Stomach smooth muscle (tissue), 2 donors: Measurements from ENCODE around the gene BCKDHA.

Source experiments
- H3K27ac ChIP-seq: one replicate; pipeline ENCODE4 v1.7.0; 2013; ENCODE audit warnings: mild to moderate bottlenecking, low read length, inconsistent platforms
- H3K27me3 ChIP-seq, 2 donors: one replicate each; pipeline ENCODE4 v1.7.0; 2013; ENCODE audit warnings: low read length in 2 of 2; ENCODE audit not compliant: insufficient read depth in 2 of 2, control insufficient read depth in 1 of 2
- H3K36me3 ChIP-seq, 2 donors: one replicate each; pipeline ENCODE4 v1.7.0; 2013; ENCODE audit warnings: low read length in 2 of 2; ENCODE audit not compliant: control insufficient read depth in 2 of 2, insufficient read depth in 2 of 2
- H3K4me1 ChIP-seq: one replicate; pipeline ENCODE4 v1.7.0; 2013; ENCODE audit warnings: low read length; ENCODE audit not compliant: control insufficient read depth, insufficient read depth
- H3K4me3 ChIP-seq, 2 donors: one replicate each; pipeline ENCODE4 v1.7.0; 2013; ENCODE audit warnings: low read length in 2 of 2
- H3K9ac ChIP-seq, 2 donors: one replicate each; pipeline ENCODE4 v1.7.0; 2013; ENCODE audit warnings: low read length in 2 of 2, mild to moderate bottlenecking in 1 of 2
- H3K9me3 ChIP-seq, 2 donors: one replicate each; pipeline ENCODE4 v1.7.0; 2013; ENCODE audit warnings: low read length in 2 of 2; ENCODE audit not compliant: control insufficient read depth in 2 of 2
- donor health status: healthy.
- donor health status: Pancreatic carcinoma.

The BCKDHA gene

GRCh38 chr19:41392775-41393174 is 4.8 kb upstream of the BCKDHA start:
- peaks cover 3 to 14% of the 10 kb centered on the region in 2 donors for H3K36me3 ChIP-seq
- no peak overlapping the region for H3K27ac ChIP-seq
- no peak overlapping the region for H3K4me3 ChIP-seq
- H3K4me1 ChIP-seq = peaks cover 7% of the 10 kb centered on the region
- H3K9ac ChIP-seq = no peak overlapping the region
- H3K27me3 ChIP-seq = no peaks in the 10 kb centered on the region
- no peaks in the 10 kb centered on the region for H3K9me3 ChIP-seq

- Histone ChIP-seq H3K4me1 (peaks cover 19% of the 10 kb centered on the region), H3K9me3 (no peaks in the 10 kb centered on the region), H3K36me3 (peaks cover 0 to 10% of the 10 kb centered on the region in 2 donors), H3K27me3 (no peaks in the 10 kb centered on the region), H3K4me3 (no peak overlapping the region), H3K27ac (no peak overlapping the region), H3K9ac (no peak overlapping the region)
Measured at GRCh38 chr19:41395355-41395754, 2.3 kb upstream of the BCKDHA start.

- Histone ChIP-seq H3K27ac (peak overlapping the region; percentile 92), H3K9me3 (no peaks in the 10 kb centered on the region), H3K4me3 (peak overlapping the region; percentile 88 to 90), H3K27me3 (no peaks in the 10 kb centered on the region), H3K4me1 (peaks cover 19% of the 10 kb centered on the region), H3K9ac (peak overlapping the region; percentile 88 to 95), H3K36me3 (peaks cover 2 to 4% of the 10 kb centered on the region in 2 donors)
Measured at GRCh38 chr19:41398050-41398418, 416 bp downstream of the BCKDHA start.

GRCh38 chr19:41398598-41398997 is 980 bp downstream of the BCKDHA start:
- no peaks in the 10 kb centered on the region for H3K27me3 ChIP-seq
- H3K9me3 ChIP-seq = no peaks in the 10 kb centered on the region
- H3K9ac ChIP-seq = peak overlapping the region; percentile 88 to 95
- peaks cover 4 to 7% of the 10 kb centered on the region in 2 donors for H3K36me3 ChIP-seq
- peak overlapping the region; percentile 92 for H3K27ac ChIP-seq
- peaks cover 19% of the 10 kb centered on the region for H3K4me1 ChIP-seq
- H3K4me3 ChIP-seq = peak overlapping the region; percentile 88 to 90

- Histone ChIP-seq H3K36me3 (peaks cover 4 to 7% of the 10 kb centered on the region in 2 donors), H3K4me1 (peaks cover 19% of the 10 kb centered on the region), H3K4me3 (peak overlapping the region; percentile 88 to 90), H3K27ac (no peak overlapping the region), H3K27me3 (no peaks in the 10 kb centered on the region), H3K9me3 (no peaks in the 10 kb centered on the region), H3K9ac (peak overlapping the region in 1 of 2 donors; percentile 88)
Measured at GRCh38 chr19:41399091-41399490, 1.5 kb downstream of the BCKDHA start.

- H3K4me1 ChIP-seq = peaks cover 19% of the 10 kb centered on the region
- no peaks in the 10 kb centered on the region for H3K27me3 ChIP-seq
- H3K36me3 ChIP-seq = peaks cover 4 to 7% of the 10 kb centered on the region in 2 donors
- no peak overlapping the region for H3K4me3 ChIP-seq
- H3K27ac ChIP-seq = no peak overlapping the region
- no peak overlapping the region for H3K9ac ChIP-seq
- H3K9me3 ChIP-seq = no peaks in the 10 kb centered on the region
Measured at GRCh38 chr19:41399525-41399924, 1.9 kb downstream of the BCKDHA start.

GRCh38 chr19:41401483-41401882 is 3.9 kb downstream of the BCKDHA start:
- Histone ChIP-seq H3K9ac (no peak overlapping the region), H3K9me3 (no peaks in the 10 kb centered on the region), H3K36me3 (peaks cover 4 to 7% of the 10 kb centered on the region in 2 donors), H3K4me3 (no peak overlapping the region), H3K27ac (no peak overlapping the region), H3K4me1 (peaks cover 19% of the 10 kb centered on the region), H3K27me3 (no peaks in the 10 kb centered on the region)

GRCh38 chr19:41402010-41402409 is 4.4 kb downstream of the BCKDHA start:
- H3K36me3 ChIP-seq = peaks cover 4 to 7% of the 10 kb centered on the region in 2 donors
- H3K4me1 ChIP-seq = peaks cover 17% of the 10 kb centered on the region
- no peaks in the 10 kb centered on the region for H3K9me3 ChIP-seq
- no peaks in the 10 kb centered on the region for H3K27me3 ChIP-seq
- H3K9ac ChIP-seq = no peak overlapping the region
- H3K4me3 ChIP-seq = no peak overlapping the region
- no peak overlapping the region for H3K27ac ChIP-seq

- no peak overlapping the region for H3K4me3 ChIP-seq
- H3K27ac ChIP-seq = no peak overlapping the region
Measured at GRCh38 chr19:41403181-41403970, 5.8 kb downstream of the BCKDHA start.

GRCh38 chr19:41405776-41406175 is 8.2 kb downstream of the BCKDHA start:
- H3K9ac ChIP-seq = no peak overlapping the region

More at GRCh38 chr19:41403181-41403970, 5.8 kb downstream of the BCKDHA start:
- Histone ChIP-seq H3K4me1 (peaks cover 16% of the 10 kb centered on the region), H3K9ac (no peak overlapping the region), H3K36me3 (peaks cover 4 to 7% of the 10 kb centered on the region in 2 donors), H3K27me3 (no peaks in the 10 kb centered on the region), H3K9me3 (no peaks in the 10 kb centered on the region)

GRCh38 chr19:41407271-41407670 is 9.7 kb downstream of the BCKDHA start:
- Histone ChIP-seq H3K36me3 (peaks cover 12% of the 10 kb centered on the region in 2 donors), H3K4me3 (no peak overlapping the region), H3K27ac (no peak overlapping the region), H3K9ac (no peak overlapping the region), H3K9me3 (no peaks in the 10 kb centered on the region), H3K27me3 (no peaks in the 10 kb centered on the region), H3K4me1 (peaks cover 14% of the 10 kb centered on the region)

More at GRCh38 chr19:41405776-41406175, 8.2 kb downstream of the BCKDHA start:
- H3K4me1 ChIP-seq = peaks cover 14% of the 10 kb centered on the region
- no peaks in the 10 kb centered on the region for H3K9me3 ChIP-seq
- no peak overlapping the region for H3K4me3 ChIP-seq
- no peak overlapping the region for H3K27ac ChIP-seq
- peaks cover 4 to 7% of the 10 kb centered on the region in 2 donors for H3K36me3 ChIP-seq
- no peaks in the 10 kb centered on the region for H3K27me3 ChIP-seq
